CD4-positive, alpha-beta T cell treated with Interleukin-1 beta for 1 hour (primary cell): ENCODE measurements around the gene ZNF497.
A peak's percentile ranks its signal among the peaks of the same experiment; 100 is the strongest.
"Not testable (repeated sequence)": the region's sequence is repeated elsewhere in the genome, so short reads cannot be mapped to it uniquely, and the experiment has no call there.

Experiments
- DNase-seq, 2 donors: peaks; one replicate each; pipeline ENCODE4 v3.0.0-alpha.2; 2020 to 2022

The ZNF497 gene

DNA sequence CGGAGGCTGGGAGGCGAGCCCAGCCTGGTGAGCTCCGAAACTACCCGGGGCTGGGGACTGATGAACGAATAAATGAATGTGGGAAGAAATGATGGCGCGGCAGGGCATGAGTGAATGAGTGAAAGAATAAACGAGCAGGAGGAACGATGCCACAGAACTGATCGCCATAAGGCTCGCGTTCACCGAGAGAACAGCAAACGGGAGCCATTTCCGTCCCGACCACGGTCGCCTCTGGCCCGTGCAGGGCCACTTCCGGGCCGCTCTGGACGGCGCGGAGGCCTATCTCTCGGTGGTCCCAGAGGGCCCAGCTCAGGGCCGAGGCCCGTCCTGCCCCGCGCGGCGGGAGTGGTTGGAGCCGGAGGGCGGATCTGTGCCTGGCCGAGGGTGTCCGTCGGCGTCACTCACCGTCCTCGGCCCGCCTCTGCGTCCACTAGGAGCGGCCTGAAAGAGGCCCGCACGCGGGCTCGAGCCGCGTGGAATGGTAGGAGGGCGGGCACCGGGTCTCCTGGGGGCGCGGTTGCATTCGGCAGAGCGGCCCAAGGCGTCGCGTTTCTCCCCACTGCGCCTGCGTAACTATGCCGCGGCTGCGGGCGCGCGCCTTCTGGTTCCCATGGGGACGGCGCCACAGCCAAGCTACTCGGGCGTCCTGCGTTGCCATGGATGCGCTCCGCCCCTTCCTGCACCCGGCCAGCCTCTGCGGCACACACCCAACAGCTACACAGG is at the start of gene ZNF497:
Gene ZNF497 (minus strand): TSS at position 480 of the 723 bp plus-strand sequence. CDS start 5,116 bp downstream, outside the sequence.
- peak; percentile 97 to 98 for DNase-seq

DNA sequence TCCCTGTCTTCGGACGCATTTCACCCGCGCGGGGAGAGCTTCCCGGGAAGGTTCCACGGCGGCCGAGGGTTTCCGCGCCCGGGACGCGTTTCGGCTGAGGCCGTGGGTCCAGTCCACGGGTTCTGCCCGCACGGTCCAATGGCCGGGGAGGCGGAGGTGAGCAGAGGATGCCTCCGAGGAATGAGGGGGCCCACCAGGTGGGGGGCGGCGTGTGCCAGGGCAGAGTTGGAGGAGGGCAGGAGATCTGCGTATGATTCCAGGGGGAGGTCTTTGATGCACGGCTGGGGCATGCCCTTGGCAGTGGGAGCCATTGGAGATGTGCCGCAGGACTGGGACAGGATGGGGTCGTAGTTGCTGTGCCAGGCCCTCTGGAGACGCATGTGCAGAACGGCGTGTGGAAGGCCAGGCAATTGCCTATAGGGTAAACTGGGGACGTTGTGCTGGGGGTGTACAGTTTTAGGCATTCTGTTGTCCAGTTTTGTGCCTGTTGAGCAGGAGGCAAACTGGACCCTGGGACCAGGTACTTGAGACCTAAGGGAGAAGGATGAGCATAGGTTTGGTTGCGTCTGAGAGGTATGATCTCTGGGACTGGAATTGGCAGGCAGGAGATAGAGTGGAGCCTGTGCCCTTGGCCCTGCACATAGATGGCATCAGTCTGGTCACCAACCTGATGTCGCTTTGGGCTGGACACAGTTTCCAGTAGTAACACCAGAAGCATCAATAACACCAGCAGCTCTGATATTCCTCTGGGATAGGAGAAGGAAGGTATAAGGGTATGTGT is 46.6 kb upstream of the ZNF497 start:
- no peak for DNase-seq

DNA sequence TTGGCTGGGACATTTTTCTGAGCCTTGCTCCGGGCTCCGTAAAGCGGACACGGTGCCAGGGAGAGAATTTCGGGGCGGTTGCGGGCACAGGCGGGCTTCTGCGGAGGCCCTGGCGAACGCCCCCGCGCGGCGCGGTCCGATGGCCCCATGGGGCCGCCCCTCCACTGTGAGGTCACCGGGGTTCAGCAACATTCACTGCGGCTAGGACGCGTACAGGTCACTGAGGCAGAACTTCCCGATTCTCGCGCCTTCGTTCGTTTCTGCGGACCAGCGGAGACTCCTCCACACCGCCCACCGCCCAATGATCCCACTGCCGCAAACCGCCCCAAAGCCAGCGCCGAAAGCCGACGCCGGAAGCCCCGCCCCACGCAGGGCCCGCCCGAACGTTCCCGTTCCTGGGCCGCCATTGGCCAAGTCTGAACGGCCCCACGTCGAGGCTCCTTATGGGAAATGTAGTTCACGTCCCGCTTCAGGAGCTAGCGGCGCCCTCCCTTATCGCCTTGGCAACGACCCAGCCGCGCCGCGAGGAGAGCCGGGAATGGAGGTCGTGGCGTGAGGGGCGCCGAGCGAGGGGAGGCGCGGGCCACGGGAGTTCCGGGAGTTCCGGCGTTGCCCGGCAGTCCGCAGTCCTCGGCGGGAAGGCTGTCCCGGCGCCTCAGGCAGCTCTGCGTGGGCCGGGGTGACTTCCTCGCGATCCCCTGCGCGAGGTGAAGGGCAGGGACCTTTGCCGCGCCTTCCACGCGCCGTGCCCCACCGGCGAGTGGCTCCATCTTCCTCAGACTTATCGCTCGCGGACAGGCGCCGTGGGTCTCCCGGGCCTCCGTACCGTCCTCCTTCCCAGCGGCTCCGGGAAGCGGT is 45.8 kb upstream of the ZNF497 start, which contains the start of gene ZNF584:
Gene ZNF584 (plus strand): TSS at position 498 of the 858 bp plus-strand sequence. CDS start 499 bp downstream, outside the sequence.
- DNase-seq: peak; percentile 93 to 95

DNA sequence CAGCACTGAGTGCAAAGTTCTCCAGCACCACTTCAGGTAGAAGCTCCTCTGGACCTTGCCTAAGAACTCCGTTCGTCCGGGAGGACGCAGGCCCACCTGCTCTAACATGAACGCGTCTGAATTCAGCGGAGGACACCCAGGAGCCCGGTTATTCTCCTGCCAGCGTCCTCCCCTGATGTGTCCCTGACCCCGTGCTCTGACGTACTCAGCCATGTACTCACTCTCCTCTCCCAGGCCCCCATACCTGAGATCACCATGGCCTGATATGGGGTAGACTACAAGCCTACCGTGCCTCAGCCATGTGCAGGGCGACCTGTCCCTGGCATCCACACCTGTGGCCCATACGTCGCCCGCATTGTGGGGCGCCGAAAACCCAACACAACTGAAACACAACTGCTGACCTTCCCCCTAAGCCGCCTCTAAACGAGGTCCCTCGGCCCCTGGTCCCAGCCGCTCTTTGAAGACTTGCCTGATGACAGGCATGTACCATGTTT is 45.2 kb upstream of the ZNF497 start:
- no peak for DNase-seq

DNA sequence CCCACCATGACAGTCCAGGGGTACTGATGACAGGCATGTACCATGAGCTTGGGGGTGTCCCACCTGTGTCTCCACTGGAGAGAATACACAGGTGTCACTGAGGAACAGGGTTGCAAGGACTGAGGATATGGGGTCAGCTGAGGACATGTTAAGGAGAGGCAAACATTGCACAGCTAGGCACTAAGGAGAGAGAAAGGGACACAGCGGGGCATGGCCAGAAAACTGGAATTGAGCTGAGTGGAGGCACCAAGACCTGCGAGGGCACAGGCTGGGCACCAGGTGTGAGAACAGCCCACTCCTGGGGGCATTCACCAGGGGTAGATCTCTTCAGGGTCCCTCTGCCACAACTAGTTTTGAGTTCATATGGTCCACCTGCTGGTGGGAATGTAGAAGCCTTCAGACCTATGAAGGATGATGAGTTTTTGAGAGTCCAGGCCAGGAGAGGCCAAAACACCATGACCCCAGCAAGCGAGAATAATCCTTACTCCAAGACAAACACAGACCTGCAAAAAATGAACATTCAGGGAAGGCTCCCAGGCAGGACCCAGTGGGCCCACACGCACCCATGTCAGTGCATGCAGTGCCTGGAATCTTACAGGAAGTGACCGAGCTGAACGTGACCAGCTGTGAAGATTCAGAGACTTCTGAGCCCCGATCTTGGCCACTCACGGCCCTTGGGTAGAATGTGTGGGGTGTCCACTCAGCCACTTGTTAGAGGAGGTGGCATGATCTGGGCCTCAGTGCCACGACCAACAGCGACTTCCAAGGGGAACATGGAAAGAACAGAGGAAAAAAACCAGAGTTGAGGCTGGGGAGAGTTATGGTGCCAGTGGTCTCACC is 44.5 kb upstream of the ZNF497 start:
- DNase-seq: no peak

DNA sequence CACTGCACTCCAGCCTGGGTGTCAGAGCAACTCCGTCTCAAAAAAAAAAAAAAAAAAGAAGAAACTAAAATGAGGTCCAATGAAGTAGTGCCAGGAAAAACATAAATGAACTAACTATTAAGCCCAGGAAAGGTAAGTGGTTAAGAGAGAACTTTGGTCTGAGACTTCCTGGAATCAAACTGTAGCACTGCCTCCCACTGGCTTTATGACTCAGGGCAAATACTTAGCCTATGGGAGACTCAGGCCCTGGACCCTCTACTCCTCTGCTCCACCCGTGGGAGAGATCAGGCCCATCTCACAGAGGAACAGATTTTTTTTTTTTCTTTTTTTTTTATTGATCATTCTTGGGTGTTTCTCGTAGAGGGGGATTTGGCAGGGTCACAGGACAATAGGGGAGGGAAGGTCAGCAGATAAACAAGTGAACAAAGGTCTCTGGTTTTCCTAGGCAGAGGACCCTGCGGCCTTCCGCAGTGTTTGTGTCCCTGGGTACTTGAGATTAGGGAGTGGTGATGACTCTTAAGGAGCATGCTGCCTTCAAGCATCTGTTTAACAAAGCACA is 41.4 kb upstream of the ZNF497 start:
- not testable (repeated sequence) for DNase-seq

DNA sequence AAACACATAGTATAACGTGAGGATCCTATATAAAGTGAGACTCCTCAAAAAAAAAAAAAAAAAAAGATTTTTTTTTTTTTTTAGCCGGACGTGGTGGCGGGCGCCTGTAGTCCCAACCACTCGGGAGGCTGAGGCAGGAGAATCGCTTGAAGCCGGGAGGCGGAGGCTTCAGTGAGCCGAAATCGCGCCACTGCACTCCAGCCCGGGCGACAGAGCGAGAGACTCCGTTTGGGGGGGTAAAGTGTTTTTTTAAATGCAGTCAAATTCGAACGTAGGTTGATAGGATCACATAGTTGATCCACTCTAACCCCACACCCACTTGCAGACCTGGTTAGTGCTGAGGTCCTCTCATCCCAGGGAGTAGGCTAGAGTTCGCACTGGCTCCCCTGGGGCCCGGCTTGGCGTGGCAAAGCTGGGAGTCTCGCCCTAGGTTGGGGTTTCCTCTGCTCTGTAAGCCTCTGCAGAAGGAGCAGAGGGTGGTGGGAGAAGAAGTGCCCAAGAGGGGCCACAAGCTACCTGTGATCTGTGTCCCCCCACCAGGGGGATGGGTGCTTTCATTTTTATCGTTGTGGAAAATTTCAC is 39.4 kb upstream of the ZNF497 start:
- DNase-seq: no peak

DNA sequence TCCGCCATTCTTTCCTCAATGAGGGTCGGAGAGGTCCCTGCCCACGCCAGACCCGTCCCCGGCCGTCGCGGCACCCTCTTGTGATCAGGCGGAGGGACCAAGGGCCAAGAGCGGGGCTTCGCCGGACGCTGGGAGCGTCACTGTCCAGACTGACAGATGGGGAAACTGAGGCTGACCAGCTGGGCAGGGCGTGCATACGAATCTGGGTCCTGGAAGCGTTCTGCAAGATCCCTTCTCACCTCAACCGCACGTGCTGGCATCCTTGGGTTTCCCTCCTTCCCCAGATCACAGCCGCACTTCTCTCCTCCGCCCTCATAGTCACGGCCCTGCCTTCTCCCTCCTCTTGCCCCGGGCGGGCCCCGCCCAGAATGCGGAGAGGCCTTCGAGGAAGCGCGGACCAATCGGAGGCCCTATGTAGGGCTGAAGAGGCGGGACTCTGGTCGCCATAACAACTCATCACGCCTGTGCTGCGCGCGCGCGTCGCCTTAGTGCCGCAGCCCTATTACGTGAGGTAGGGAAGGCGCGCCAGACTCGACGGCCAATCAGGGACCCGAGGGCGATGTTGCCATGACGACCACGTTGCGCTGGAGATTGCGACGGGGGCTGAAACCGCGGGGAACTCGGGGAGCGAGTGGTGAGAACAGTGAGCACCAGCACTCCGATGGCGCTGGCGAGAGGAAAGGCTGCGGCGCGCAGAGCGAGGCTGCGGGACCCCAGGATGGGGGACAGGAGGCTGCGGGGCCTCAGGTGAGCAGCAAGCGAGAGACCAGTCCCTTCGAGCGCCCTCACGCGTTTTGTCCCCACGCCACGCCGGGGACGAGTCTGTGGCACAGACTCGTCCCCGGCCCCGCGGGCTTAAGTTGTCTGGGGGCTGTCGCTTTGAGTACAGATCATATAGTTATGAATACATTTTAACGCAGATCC is 38.6 kb upstream of the ZNF497 start:
- DNase-seq: peak; percentile 98 to 100

DNA sequence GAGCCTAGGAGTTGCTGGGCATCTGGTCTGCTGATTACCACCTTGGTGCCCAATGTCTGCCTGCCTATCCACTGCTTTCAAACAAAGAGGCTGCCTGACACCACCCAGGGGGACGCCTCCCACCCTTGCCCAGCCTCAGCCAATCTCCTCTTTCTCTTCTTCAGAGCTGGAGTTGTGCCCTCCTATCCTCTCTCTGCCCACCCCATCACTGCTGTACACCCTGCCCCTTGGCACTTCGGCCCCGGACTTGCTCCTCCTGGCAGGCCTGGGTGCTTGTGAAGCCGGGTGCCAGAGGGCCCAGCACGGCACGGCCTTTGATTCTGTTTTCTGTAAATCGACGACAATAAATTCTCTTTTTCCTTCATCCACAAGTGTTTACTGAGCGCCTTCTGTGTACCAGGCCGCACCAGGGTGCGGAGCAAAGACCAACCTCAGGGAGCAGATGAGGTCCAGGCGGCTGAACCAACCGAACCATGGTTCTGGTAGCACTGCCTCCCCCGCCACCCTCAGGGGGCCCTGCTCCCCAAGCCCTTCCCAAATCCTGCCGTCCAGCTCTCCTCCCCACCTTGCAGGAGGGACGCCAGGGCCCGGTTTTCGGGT is 37.9 kb upstream of the ZNF497 start:
- no peak for DNase-seq

DNA sequence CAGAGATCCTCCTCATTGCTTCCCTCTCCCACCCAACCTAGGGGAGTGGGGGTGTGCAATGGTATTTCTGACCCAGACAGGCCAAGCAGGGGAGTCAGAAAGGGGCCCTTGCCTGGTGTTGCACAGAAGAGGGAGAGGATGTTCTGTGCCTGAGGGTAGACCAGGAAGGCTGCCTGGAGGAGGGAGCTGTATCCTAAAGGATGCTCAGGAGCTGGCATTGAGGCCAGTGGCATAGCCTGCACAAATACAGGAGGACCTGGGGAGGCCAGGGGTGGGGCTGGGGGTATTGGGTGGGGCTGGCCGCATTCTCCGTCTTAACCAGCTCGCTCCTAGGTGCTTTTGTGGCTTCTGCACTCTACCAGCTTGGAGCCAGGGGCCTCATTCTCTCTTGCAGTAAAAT is 37.4 kb upstream of the ZNF497 start:
- no peak for DNase-seq

DNA sequence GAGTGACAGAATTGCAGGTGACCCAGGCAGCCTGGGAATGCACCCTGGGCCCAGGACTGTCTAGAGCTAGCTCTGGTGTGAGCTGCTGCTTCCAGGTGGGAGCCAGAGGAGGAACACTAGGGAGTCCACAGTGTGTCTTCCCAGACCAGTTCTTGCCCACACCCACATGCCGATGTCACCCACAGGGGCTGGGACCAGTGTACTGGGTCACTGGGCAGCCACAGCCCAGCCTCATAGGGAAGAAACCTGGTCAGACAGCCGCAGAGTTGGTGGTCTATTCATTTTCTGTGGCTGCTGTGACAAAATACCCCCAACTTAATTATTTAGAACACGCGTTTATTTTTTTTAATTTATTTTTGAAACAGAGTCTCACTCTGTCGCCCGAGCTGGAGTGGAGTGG is 36.0 kb upstream of the ZNF497 start:
- DNase-seq: no peak

DNA sequence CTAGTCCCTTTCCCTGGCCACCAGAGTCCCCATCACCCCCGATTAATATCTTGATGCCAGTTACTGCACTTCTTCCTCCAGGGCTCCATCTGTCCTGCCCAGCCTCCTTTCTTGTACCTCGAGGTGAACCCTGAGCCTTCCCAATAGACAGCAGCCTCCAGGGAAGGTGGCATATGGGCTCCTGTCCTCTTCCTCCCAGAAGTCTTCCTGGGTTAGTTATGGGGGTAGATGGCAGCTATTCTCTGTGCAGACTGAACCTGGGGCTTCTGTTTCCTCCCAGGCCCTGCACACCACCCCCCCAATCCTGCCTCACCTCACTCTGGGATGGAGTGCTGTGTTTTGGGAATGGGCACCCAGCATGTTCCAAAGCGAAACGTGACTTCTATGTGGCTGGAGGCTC is 35.5 kb upstream of the ZNF497 start:
- no peak for DNase-seq

DNA sequence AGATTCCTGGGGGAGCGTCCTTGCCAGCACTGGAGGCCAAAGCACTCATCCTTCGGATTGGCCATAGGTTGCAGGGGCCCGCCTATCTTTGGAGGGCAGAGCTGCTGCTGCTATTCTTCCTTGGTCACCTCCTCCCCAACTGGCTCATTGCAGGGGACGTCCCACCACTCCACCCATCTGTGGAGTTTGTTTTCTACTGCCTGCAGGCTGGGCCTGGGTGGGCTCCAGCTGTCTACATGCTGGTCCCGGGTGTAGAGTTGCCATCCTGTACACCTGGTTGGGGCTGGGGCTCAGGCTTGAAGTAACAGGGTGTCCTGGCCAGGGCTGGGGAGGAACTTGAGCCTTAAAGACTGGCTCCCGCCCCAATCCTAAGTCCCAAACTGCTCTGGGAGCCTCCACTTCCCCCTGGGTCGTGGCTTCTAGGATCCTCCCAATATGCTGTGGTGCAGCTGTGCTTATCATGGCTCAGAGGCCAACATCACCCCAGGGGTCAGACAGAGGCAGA is 35.0 kb upstream of the ZNF497 start:
- no peak for DNase-seq

DNA sequence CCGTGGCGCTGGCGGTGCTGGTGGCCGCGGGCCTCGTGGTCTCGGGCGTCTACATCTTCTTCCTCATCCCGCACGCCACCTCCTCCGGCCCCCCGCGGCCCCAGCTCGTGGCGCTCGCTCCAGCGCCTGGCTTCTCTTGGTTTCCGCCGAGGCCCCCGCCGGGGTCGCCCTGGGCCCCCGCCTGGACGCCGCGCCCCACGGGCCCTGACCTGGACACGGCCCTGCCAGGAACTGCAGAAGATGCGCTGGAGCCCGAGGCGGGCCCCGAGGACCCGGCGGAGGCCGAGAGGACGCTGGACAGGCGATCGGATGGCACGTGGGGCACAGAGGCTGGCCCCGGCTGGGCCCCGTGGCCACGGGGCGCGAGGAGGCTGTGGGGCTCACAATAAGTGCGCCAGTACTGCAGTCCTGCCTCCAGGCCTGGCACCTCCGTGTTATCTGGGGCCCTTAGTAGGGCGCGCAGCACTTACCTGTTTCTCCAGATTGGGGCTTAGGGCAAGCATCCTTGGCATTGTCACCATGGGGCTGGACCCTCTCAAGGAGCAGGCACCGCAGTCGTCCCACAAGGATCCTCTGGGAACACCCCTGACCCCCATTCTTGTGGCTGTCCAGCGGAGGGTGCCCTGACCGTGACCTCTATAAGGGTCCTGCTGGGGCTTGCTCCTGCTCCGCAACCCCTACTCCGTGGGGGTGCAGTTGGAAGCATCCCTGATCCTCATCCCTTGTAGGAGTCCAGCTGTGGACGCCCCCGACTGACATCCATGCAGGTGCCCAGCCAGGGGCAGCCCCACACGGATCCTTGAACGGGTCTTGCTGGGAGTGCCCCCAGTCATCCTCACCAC is 34.4 kb upstream of the ZNF497 start:
- DNase-seq: no peak

DNA sequence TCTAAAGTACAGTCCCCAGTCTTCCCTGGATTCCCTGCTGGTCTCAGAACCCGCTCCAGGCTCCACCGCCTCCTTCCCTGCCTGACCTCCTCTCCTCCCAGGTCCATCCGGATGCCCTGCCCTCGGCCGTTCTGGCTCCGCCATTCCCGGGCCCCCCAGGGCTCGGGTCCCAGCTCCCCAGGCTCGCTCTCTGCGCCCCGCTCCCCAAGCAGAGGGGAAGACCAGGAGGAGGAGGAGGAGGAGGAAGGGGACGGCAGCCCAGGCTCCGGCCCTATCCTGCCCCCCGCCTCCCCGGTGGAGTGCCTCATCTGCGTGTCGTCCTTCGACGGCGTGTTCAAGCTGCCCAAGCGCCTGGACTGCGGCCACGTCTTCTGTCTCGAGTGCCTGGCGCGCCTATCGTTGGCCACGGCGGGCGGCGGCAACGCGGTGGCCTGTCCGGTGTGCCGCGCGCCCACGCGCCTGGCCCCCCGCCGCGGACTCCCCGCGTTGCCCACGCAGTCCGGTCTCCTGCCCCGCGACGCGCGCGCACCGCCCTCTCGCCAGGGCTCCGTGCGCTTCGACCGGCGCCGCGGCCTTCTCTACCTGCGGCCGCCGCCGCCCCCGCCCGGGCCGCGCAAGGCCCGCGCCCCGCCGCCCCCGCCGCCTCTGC is 33.6 kb upstream of the ZNF497 start:
- DNase-seq: no peak

DNA sequence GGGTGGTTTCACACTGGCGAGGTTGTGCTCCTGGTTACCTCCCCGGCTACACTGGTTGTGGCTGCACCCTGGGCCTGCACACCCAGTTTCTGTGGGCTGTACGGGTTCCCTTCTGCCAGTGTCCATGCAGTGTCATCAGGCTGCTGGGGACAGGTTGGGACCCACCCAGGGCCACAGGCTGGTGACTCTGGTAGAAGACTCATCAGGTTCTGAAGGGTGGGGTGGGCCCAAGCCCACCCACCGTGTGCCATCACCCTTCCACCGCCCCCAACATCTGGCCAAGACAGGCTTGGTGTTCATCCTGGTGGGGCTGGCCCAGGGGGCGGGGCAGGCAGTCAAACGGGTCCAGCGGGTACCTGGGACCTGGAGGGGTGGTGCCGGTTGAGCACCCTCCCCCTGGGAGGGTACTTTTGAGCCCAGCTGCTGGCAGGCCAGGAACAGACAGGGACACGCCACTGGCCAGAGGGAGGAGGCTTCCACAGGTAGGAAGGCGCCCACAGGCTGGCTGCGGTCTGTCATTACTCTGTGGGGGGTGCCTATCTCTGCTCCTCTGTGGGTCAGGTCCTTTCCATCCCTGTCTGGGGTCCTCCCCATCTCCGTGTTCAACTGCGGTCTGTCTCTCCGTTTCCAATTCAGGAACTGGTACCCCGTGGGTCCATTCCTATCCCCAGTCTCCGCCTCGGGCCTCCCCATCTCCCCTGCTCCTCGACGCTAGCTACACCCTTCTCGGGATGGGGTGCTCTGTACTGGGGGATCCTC is 32.8 kb upstream of the ZNF497 start, which contains the start of gene RNF225:
Gene RNF225 (plus strand): TSS at position 437 of the 759 bp plus-strand sequence. CDS start 434 bp downstream, outside the sequence.
- no peak for DNase-seq

DNA sequence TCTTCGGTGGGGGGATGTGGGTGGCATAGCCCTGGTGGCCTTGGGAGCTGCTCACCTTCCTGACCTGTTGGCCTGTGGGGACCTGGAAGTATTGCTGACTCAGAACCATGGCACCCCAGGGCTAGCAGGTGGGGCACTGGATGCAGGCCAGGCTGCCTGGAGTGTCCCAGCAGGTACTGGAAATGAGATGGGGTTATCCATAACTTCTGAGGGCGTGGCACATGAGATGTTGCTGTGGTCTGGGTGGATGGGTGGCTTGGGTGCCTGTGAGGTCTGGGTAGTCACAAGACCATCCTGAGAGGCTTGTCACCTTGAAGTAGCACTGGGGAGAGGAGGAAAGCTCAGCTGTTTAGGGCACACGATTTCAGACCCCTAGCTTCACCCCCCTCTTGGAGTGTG is 32.3 kb upstream of the ZNF497 start:
- no peak for DNase-seq
